Testis (tissue), 3 donors: ENCODE measurements around the gene SAP30. TPM values are rescaled to one million over a fixed set of nuclear protein-coding genes. Genes with fewer than 3 reads are reported as not detected.

Source experiments
- DNase-seq: peaks from one replicate; pipeline ENCODE4 v3.0.0-alpha.2; 2019
- H3K27ac ChIP-seq, 2 donors: fragments of 200-600 bp; sonication (generic); one replicate each; pipeline ENCODE4 v1.5.1; 2019
- H3K27me3 ChIP-seq: fragments of 200-600 bp; sonication (generic); one replicate; pipeline ENCODE4 v1.5.1; 2019
- H3K36me3 ChIP-seq: fragments of 200-600 bp; sonication (generic); one replicate; pipeline ENCODE4 v1.5.1; 2017; ENCODE audit warnings: low read depth; ENCODE audit errors: missing control alignments
- H3K4me1 ChIP-seq: fragments of 200-600 bp; sonication (generic); one replicate; pipeline ENCODE4 v1.5.1; 2019
- H3K4me3 ChIP-seq, 2 donors: fragments of 200-600 bp; sonication (generic); one replicate each; pipeline ENCODE4 v1.5.1; 2017 to 2019
- H3K9me3 ChIP-seq: fragments of 200-600 bp; sonication (generic); one replicate; pipeline ENCODE4 v1.5.1; 2017
- POLR2A ChIP-seq: fragments of 450-650 bp; IDR thresholded peaks from one replicate; pipeline ENCODE4 v1.6.1; 2017; ENCODE audit warnings: antibody characterized with exemption, mild to moderate bottlenecking, moderate library complexity
- WGBS, 2 donors: methylation state at CpG; one replicate each; pipeline ENCODE4 v1.1.5; 2018; 5-methylcytosine and 5-hydroxymethylcytosine counted together
- intact Hi-C: fragments of 100-400 bp; cut with DNase I; formaldehyde crosslinking; loops from one replicate; pipeline ENCODE4 v1.15.1; 2023; ENCODE audit warnings: low total_unique reads
- polyA plus RNA-seq: library from polyadenylated mRNA; stranded (reverse); fragments of 350-450 nt; fragmentation: Illumina TruSeq; extraction: RNeasy Lipid Tissue Mini Kit (QIAGEN cat#74804); gene quantifications from one replicate; pipeline ENCODE4 v1.2.3, GENCODE V29; 2014; ENCODE audit warnings: low read depth, low replicate concordance; ENCODE audit not compliant: insufficient read depth
- total RNA-seq, 2 donors: library from RNA; depleted of rRNA; stranded (reverse); fragments of >200 nt; gene quantifications; one replicate each; pipeline ENCODE4 v1.2.3, GENCODE V29; 2016
- TF ChIP-seq, protein P1 (sequence below), 3 experiments: fragments of 450-650 bp in 2 of 3; fragments of 200-600 bp in 1 of 3; sonication (generic) in 1 of 3; IDR thresholded peaks; one replicate each; pipeline ENCODE4 v1.5.1; 2016 to 2019; ENCODE audit warnings: antibody characterized with exemption in 3 of 3, mild to moderate bottlenecking in 2 of 3, moderate library complexity in 1 of 3

The SAP30 gene
- total and polyA plus RNA-seq, 3 donors from 2014 or later, result 45.8 to 57.0 (median 49.0) TPM

DNA sequence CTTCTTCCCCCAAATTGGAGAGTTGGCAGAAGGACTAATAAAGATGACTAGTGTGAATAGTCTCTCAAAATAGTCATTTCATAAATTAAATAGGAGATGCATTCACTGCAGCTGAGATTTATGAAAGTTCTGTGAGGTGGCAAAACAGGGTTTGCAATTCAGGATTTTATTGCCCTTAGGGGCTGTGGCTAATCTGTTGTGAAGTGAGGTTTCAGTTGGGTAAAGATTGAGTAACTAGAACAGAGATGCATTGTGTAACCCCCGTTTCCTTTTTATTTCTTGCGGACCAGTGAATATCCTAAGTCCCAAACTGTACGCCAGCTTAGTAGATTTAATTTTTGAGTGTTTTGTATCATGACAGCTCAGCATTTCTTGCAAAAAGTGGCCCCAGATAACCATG lies 44.3 kb downstream of the SAP30 start:
- intact Hi-C loops, result loop anchor here (5.0 kb wide), 1 partner anchor 98 kb away; no protein-coding TSS in a partner anchor
- DNase-seq, result no peak
- Histone ChIP-seq H3K9me3 (no peaks in the 10 kb centered on the region), H3K4me1 (no peaks in the 10 kb centered on the region), H3K4me3 (no peak overlapping the region), H3K27me3 (no peaks in the 10 kb centered on the region), H3K27ac (peak overlapping the region in 1 of 2 donors; percentile 6), H3K36me3 (no peaks in the 10 kb centered on the region)
- 82 to 97% methylated on average over 3 of the region's 3 CpGs for WGBS, 2 donors
- TF ChIP-seq POLR2A, result no peak
- TF ChIP-seq, protein P1, sequence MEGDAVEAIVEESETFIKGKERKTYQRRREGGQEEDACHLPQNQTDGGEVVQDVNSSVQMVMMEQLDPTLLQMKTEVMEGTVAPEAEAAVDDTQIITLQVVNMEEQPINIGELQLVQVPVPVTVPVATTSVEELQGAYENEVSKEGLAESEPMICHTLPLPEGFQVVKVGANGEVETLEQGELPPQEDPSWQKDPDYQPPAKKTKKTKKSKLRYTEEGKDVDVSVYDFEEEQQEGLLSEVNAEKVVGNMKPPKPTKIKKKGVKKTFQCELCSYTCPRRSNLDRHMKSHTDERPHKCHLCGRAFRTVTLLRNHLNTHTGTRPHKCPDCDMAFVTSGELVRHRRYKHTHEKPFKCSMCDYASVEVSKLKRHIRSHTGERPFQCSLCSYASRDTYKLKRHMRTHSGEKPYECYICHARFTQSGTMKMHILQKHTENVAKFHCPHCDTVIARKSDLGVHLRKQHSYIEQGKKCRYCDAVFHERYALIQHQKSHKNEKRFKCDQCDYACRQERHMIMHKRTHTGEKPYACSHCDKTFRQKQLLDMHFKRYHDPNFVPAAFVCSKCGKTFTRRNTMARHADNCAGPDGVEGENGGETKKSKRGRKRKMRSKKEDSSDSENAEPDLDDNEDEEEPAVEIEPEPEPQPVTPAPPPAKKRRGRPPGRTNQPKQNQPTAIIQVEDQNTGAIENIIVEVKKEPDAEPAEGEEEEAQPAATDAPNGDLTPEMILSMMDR (IDR thresholded peaks at IDR 0.05), result no peak

GRCh38 chr4:173415885-173416653 lies 45.3 kb downstream of the SAP30 start:
- intact Hi-C loops, result loop anchor here (5.0 kb wide), 1 partner anchor 99 kb away; no protein-coding TSS in a partner anchor
- 60 to 71% methylated on average over 20 to 26 of the region's 26 CpGs for WGBS, 2 donors
- Histone ChIP-seq H3K4me1 (no peaks in the 10 kb centered on the region), H3K27ac (peak overlapping the region in 1 of 2 donors; percentile 6), H3K4me3 (no peak overlapping the region), H3K27me3 (no peaks in the 10 kb centered on the region), H3K9me3 (no peaks in the 10 kb centered on the region), H3K36me3 (no peaks in the 10 kb centered on the region)
- no peak for TF ChIP-seq POLR2A
- TF ChIP-seq, protein P1 (IDR thresholded peaks at IDR 0.05), result no peak
- DNase-seq, result peak; percentile 43

- no peak overlapping the region for H3K4me3 ChIP-seq
- H3K9me3 ChIP-seq, result no peaks in the 10 kb centered on the region
- no peaks in the 10 kb centered on the region for H3K4me1 ChIP-seq
- intact Hi-C loops, result loop anchor here (5.0 kb wide), 1 partner anchor 101 kb away; no protein-coding TSS in a partner anchor
- no peaks in the 10 kb centered on the region for H3K36me3 ChIP-seq
- no peak for DNase-seq
- H3K27me3 ChIP-seq, result no peaks in the 10 kb centered on the region
- H3K27ac ChIP-seq, result no peak overlapping the region
- TF ChIP-seq, protein P1 (IDR thresholded peaks at IDR 0.05), result no peak
- TF ChIP-seq POLR2A, result no peak
Observed at GRCh38 chr4:173417833-173418232, 47.1 kb downstream of the SAP30 start.

DNA sequence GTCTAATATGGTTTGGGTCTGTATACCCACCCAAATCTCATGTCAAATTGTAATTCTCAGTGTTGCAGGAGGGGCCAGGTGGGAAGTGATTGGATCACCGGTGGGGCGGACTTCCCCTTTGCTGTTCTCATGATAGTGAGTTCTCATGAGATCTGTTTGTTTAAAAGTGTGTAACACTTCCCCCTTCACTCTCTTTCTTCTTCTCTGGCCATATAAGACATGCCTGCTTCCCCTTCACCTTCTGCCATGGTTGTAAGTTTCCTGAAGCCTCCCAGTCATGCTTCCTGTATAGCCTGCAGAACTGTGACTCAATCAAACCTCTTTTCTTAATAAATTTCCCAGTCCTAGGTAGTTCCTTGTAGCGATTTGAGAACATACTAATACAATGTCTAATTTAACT lies 47.9 kb downstream of the SAP30 start:
- H3K36me3 ChIP-seq, result no peaks in the 10 kb centered on the region
- no peak overlapping the region for H3K4me3 ChIP-seq
- no peaks in the 10 kb centered on the region for H3K4me1 ChIP-seq
- TF ChIP-seq, protein P1 (IDR thresholded peaks at IDR 0.05), result no peak
- no peak for TF ChIP-seq POLR2A
- intact Hi-C loops, result loop anchor here (5.0 kb wide), 1 partner anchor 101 kb away; no protein-coding TSS in a partner anchor
- WGBS, 2 donors, result 86 to 87% methylated on average over 3 of the region's 3 CpGs
- no peaks in the 10 kb centered on the region for H3K27me3 ChIP-seq
- H3K27ac ChIP-seq, result no peak overlapping the region
- no peak for DNase-seq
- no peaks in the 10 kb centered on the region for H3K9me3 ChIP-seq
